K562 (cell line): ENCODE measurements around the gene ENKUR. TPM values are rescaled to one million over a fixed set of nuclear protein-coding genes. Genes with fewer than 3 reads are reported as not detected.

Experiments
- ATAC-seq: fragments of 200-7000 bp; cut with Tn5 transposase; 3 replicates; pipeline ENCODE4 v1.9.1; 2020; ENCODE audit warnings: moderate library complexity
- BruUV-seq: library from RNA; stranded (reverse); fragments of 400-500 nt; replicated peaks from 2 replicates; lab custom pipeline; 2021; lab: Mats Ljungman, UMichigan
- CTCF ChIA-PET: fragments of 300-600 bp; formaldehyde crosslinking; extraction: SDS; loops from one replicate; lab custom pipeline; 2021; ENCODE audit warnings: low intra/inter-chr PET ratio; lab: Yijun Ruan, JAX
- POLR2A ChIA-PET: fragments of 300-600, 350-650 bp; sonication (Branson Sonifier 250); formaldehyde crosslinking; extraction: SDS; loops from one replicate; lab custom pipeline; 2021; ENCODE audit warnings: antibody characterized with exemption, inconsistent platforms; lab: Yijun Ruan, JAX
- DNase-seq, 4 experiments: peaks; one replicate each; pipeline versions ENCODE4 v3.0.0 to v3.0.0-alpha.2; 2011 to 2018; ENCODE audit warnings: low spot score in 3 of 4, mixed read lengths in 3 of 4; ENCODE audit errors: extremely low read depth in 1 of 4
- FAIRE-seq: peaks from 2 replicates; lab custom pipeline; 2011; peaks lifted over from hg19 to GRCh38; lab: Jason Lieb, UNC
- H2AFZ ChIP-seq: 2 replicates; pipeline ENCODE4 v1.6.0; 2011; ENCODE audit warnings: low read depth, low read length, control low read depth, inconsistent platforms
- H3K27ac ChIP-seq: fragments of 200-600 bp; 3 replicates; pipeline ENCODE4 v1.8.0; 2011; ENCODE audit warnings: low read depth, mild to moderate bottlenecking, control low read depth, inconsistent platforms, low read length, moderate library complexity, mixed read lengths; ENCODE audit errors: extremely low read depth
- H3K27me3 ChIP-seq, 2 experiments: fragments of 300-600 bp in 1 of 2; 2 replicates in 1 of 2; 3 replicates in 1 of 2; pipeline versions ENCODE4 v1.6.0 to v1.8.0; 2011; ENCODE audit warnings: inconsistent platforms in 2 of 2, low read length in 2 of 2, mild to moderate bottlenecking in 1 of 2, mixed read lengths in 1 of 2, moderate library complexity in 1 of 2; ENCODE audit not compliant: control insufficient read depth in 2 of 2, insufficient read depth in 2 of 2
- H3K36me3 ChIP-seq: fragments of 300-600 bp; 3 replicates; pipeline ENCODE4 v1.8.0; 2011; ENCODE audit warnings: mild to moderate bottlenecking, low read length, inconsistent platforms; ENCODE audit not compliant: control insufficient read depth, insufficient read depth
- H3K4me1 ChIP-seq, 2 experiments: fragments of 200-600 bp in 1 of 2; replicated peaks in 1 of 2; 2 replicates in 1 of 2; 3 replicates in 1 of 2; pipeline versions ENCODE4 v1.5.1 to v1.8.0; 2011; ENCODE audit warnings: inconsistent platforms in 2 of 2, low read length in 2 of 2, mild to moderate bottlenecking in 1 of 2, mixed read lengths in 1 of 2, moderate library complexity in 1 of 2; ENCODE audit not compliant: control insufficient read depth in 2 of 2, insufficient read depth in 2 of 2
- H3K4me2 ChIP-seq: 2 replicates; pipeline ENCODE4 v1.6.1; 2011; ENCODE audit warnings: low read length, control low read depth, inconsistent platforms, mixed read lengths; ENCODE audit not compliant: insufficient read depth
- H3K4me3 ChIP-seq: fragments of 200-600 bp; sonication (generic), shearing (Covaris generic); 2 replicates; pipeline ENCODE4 v1.5.1; 2016; ENCODE audit warnings: control low read depth, inconsistent platforms
- H3K79me2 ChIP-seq: fragments of 200-600 bp; 3 replicates; pipeline ENCODE4 v1.8.0; 2011; ENCODE audit warnings: low read length, inconsistent platforms; ENCODE audit not compliant: control insufficient read depth, insufficient read depth
- H3K9ac ChIP-seq, 2 experiments: 2 replicates each; pipeline versions ENCODE4 v1.6.0 to v1.6.1; 2011; ENCODE audit warnings: low read depth in 2 of 2, low read length in 2 of 2, control low read depth in 1 of 2, inconsistent platforms in 1 of 2, mild to moderate bottlenecking in 1 of 2, mixed read lengths in 1 of 2; ENCODE audit not compliant: insufficient read depth in 1 of 2
- H3K9me1 ChIP-seq: one replicate; pipeline ENCODE4 v1.6.0; 2011; ENCODE audit warnings: inconsistent platforms, mild to moderate bottlenecking, low read length, moderate library complexity; ENCODE audit not compliant: control insufficient read depth, insufficient read depth
- H3K9me3 ChIP-seq: replicated peaks from 2 replicates; pipeline ENCODE4 v1.5.1; 2011; ENCODE audit warnings: low read depth, low read length, inconsistent platforms; ENCODE audit not compliant: control insufficient read depth, insufficient read depth
- H4K20me1 ChIP-seq: replicated peaks from 2 replicates; pipeline ENCODE4 v1.6.1; 2011; ENCODE audit warnings: low read length, inconsistent platforms, mixed read lengths; ENCODE audit not compliant: control insufficient read depth, insufficient read depth
- L3MBTL2 ChIP-seq: fragments of 450-650 bp; IDR thresholded peaks from 2 replicates; pipeline ENCODE4 v1.6.1; 2016; ENCODE audit warnings: mild to moderate bottlenecking, moderate library complexity
- LEF1 ChIP-seq: fragments of 450-650 bp; IDR thresholded peaks from 2 replicates; pipeline ENCODE4 v1.6.1; 2016; ENCODE audit warnings: mild to moderate bottlenecking
- WGBS: fragments of 100-300 bp; shearing (Covaris generic); methylation state at CpG from one replicate; pipeline ENCODE4 v1.1.6; 2016; ENCODE audit warnings: low coverage, mixed read lengths; ENCODE audit not compliant: insufficient coverage; ENCODE audit errors: missing lambda C conversion rate; 5-methylcytosine and 5-hydroxymethylcytosine counted together
- in situ Hi-C: fragments of 300-500 bp; cut with MboI; formaldehyde crosslinking; loops from 4 replicates; pipeline ENCODE4 v1.15.0; 2018; ENCODE audit warnings: inconsistent platforms, mixed read lengths
- intact Hi-C: fragments of 100-400 bp; cut with micrococcal nuclease; formaldehyde crosslinking; loops from 2 replicates; pipeline ENCODE4 v1.14.2; 2022
- polyA plus RNA-seq, 8 experiments: library from polyadenylated mRNA; depleted of rRNA in 4 of 8; stranded (reverse) in 5 of 8; unstranded in 3 of 8; fragments of >200 nt; fragmentation: Nextera tagmentation in 2 of 8; fragmentation: Illumina TruSeq in 1 of 8; extraction: Ambion mirVana in 2 of 8; extraction: Trizol in 1 of 8; gene quantifications; 2 replicates each; pipeline versions ENCODE4 v1.2.1 to v1.2.3, GENCODE V29; 2011 to 2014; ENCODE audit warnings: inconsistent platforms in 1 of 8, missing spikeins in 1 of 8
- total RNA-seq, 7 experiments: library from RNA; depleted of rRNA in 6 of 7; stranded (reverse); fragments of >200 nt in 6 of 7; fragmentation: Illumina TruSeq in 2 of 7; extraction: Trizol in 2 of 7; gene quantifications; 2 replicates each; pipeline versions ENCODE4 v1.2.1 to v1.2.3, GENCODE V29; 2011 to 2021; ENCODE audit warnings: low replicate concordance in 1 of 7
- TF ChIP-seq, protein P1 (sequence below): fragments of 250-450 bp; sonication (Bioruptor Pico); IDR thresholded peaks from 2 replicates; pipeline ENCODE4 v1.9.0; 2021; ENCODE audit warnings: mild to moderate bottlenecking, inconsistent platforms
- TF ChIP-seq, protein P2 (sequence below): fragments of 450-650 bp; IDR thresholded peaks from 2 replicates; pipeline ENCODE4 v1.6.1; 2018; ENCODE audit not compliant: partially characterized antibody

The ENKUR gene
- total and polyA plus RNA-seq, 9 of the 15 experiments (the other 6 are each of a cell fraction or from before 2014, with no cell fraction given) = 0.06 to 0.46 (median 0.20) TPM

DNA sequence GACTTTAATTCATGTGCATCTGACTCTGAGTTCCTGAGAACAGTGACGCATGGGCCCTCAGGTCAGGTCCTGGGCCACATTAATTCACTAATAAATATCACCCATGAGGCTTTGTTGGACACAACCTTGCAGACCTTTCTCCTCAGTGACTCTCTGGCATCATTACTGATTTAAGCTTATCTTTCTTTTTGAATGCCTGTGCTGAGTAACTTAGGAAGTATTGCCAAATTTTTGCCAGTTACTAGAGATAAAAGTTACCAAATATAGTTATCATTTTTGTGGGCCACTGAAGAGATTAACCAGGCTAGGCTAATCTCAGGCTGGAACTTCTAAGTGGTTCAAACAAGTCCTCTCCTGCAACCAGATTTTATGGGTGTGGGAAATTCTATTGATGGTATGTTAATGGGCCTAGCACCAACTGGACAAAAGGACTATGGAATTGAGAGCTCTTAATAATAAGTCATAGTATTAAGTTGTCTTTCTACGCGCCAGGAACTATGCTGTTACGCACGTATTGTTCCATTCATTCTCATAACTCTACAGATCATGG lies 34.7 kb downstream of the ENKUR start:
- Histone ChIP-seq H3K36me3 (no peaks in the 10 kb centered on the region), H4K20me1 (no peaks in the 10 kb centered on the region), H3K4me3 (no peak overlapping the region), H3K27ac (no peak overlapping the region), H3K9ac (no peak overlapping the region), H3K4me1 (no peaks in the 10 kb centered on the region; a peak in 1 of 5 replicates), H3K9me1 (no peaks in the 10 kb centered on the region), H3K79me2 (no peaks in the 10 kb centered on the region), H3K27me3 (no peaks in the 10 kb centered on the region), H3K9me3 (no peaks in the 10 kb centered on the region), H3K4me2 (no peak overlapping the region), H2AFZ (no peak overlapping the region)
- no peak for TF ChIP-seq LEF1
- TF ChIP-seq L3MBTL2 = no peak
- TF ChIP-seq, protein P1, sequence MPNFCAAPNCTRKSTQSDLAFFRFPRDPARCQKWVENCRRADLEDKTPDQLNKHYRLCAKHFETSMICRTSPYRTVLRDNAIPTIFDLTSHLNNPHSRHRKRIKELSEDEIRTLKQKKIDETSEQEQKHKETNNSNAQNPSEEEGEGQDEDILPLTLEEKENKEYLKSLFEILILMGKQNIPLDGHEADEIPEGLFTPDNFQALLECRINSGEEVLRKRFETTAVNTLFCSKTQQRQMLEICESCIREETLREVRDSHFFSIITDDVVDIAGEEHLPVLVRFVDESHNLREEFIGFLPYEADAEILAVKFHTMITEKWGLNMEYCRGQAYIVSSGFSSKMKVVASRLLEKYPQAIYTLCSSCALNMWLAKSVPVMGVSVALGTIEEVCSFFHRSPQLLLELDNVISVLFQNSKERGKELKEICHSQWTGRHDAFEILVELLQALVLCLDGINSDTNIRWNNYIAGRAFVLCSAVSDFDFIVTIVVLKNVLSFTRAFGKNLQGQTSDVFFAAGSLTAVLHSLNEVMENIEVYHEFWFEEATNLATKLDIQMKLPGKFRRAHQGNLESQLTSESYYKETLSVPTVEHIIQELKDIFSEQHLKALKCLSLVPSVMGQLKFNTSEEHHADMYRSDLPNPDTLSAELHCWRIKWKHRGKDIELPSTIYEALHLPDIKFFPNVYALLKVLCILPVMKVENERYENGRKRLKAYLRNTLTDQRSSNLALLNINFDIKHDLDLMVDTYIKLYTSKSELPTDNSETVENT (CRISPR knock-in tag) = no peak
- TF ChIP-seq, protein P2, sequence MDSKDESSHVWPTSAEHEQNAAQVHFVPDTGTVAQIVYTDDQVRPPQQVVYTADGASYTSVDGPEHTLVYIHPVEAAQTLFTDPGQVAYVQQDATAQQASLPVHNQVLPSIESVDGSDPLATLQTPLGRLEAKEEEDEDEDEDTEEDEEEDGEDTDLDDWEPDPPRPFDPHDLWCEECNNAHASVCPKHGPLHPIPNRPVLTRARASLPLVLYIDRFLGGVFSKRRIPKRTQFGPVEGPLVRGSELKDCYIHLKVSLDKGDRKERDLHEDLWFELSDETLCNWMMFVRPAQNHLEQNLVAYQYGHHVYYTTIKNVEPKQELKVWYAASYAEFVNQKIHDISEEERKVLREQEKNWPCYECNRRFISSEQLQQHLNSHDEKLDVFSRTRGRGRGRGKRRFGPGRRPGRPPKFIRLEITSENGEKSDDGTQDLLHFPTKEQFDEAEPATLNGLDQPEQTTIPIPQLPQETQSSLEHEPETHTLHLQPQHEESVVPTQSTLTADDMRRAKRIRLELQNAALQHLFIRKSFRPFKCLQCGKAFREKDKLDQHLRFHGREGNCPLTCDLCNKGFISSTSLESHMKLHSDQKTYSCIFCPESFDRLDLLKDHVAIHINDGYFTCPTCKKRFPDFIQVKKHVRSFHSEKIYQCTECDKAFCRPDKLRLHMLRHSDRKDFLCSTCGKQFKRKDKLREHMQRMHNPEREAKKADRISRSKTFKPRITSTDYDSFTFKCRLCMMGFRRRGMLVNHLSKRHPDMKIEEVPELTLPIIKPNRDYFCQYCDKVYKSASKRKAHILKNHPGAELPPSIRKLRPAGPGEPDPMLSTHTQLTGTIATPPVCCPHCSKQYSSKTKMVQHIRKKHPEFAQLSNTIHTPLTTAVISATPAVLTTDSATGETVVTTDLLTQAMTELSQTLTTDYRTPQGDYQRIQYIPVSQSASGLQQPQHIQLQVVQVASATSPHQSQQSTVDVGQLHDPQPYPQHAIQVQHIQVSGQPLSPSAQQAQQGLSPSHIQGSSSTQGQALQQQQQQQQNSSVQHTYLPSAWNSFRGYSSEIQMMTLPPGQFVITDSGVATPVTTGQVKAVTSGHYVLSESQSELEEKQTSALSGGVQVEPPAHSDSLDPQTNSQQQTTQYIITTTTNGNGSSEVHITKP = no peak
- intact Hi-C loops = no loop called here
- WGBS = 90% methylated on average over 5 of the region's 5 CpGs
- DNase-seq = no peak
- in situ Hi-C loops = no loop called here
- POLR2A ChIA-PET = interaction anchor here (0.6 kb wide), 1 partner anchor 1294 kb away, joined by 5 read pairs; no protein-coding TSS in a partner anchor
- no peak for ATAC-seq
- FAIRE-seq = no peak
- no TSS peak for BruUV-seq
- CTCF ChIA-PET = no interaction called here
